ENCODE data around the gene PSMD10. TPM values are rescaled to one million over a fixed set of nuclear protein-coding genes. Genes with fewer than 3 reads are reported as not detected.

Gene PSMD10
- total and polyA plus RNA-seq, 2 of the 8 experiments (the other 6 are each of a cell fraction or from before 2014, with no cell fraction given) = 49.9 to 79.9 TPM

- TF ChIP-seq, protein P1, sequence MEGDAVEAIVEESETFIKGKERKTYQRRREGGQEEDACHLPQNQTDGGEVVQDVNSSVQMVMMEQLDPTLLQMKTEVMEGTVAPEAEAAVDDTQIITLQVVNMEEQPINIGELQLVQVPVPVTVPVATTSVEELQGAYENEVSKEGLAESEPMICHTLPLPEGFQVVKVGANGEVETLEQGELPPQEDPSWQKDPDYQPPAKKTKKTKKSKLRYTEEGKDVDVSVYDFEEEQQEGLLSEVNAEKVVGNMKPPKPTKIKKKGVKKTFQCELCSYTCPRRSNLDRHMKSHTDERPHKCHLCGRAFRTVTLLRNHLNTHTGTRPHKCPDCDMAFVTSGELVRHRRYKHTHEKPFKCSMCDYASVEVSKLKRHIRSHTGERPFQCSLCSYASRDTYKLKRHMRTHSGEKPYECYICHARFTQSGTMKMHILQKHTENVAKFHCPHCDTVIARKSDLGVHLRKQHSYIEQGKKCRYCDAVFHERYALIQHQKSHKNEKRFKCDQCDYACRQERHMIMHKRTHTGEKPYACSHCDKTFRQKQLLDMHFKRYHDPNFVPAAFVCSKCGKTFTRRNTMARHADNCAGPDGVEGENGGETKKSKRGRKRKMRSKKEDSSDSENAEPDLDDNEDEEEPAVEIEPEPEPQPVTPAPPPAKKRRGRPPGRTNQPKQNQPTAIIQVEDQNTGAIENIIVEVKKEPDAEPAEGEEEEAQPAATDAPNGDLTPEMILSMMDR (IDR thresholded peaks at IDR 0.05; ENCODE audit: control extremely low read depth in 1 of 3, insufficient read depth in 1 of 3, low read depth in 1 of 3, low read length in 3 of 3) = peak; percentile 20 to 49 (median 34); a peak in 3 of 4 replicates
- TF ChIP-seq RAD21 (IDR thresholded peaks at IDR 0.05 in 1 of 2, conservative IDR thresholded peaks at IDR 0.05 in 1 of 2; ENCODE audit: low read depth in 2 of 2, low read length in 2 of 2) = peak; percentile 53 to 66
- no peak for TF ChIP-seq SP4 (IDR thresholded peaks at IDR 0.05; ENCODE audit: low read length)
- H3K4me1 ChIP-seq (replicated peaks in 1 of 4; ENCODE audit: control insufficient read depth in 3 of 4, insufficient read depth in 4 of 4, low read length in 3 of 4) = no peaks in the 10 kb centered on the region
- no peak overlapping the region for H4K5ac ChIP-seq (ENCODE audit: insufficient read length, low read depth, low read length)
- no peak overlapping the region for H2BK15ac ChIP-seq (ENCODE audit: low read length)
- DNase-seq (ENCODE audit: low read depth in 1 of 2, low spot score in 2 of 2) = no peak
- no peak overlapping the region for H2AFZ ChIP-seq (ENCODE audit: low read length)
- no peak overlapping the region for H4K8ac ChIP-seq (ENCODE audit: extremely low read depth, insufficient read depth, low read length)
- CTCF ChIA-PET (ENCODE audit: partially characterized antibody) = interaction anchor here (0.5 to 2.1 kb wide), 15 partner anchors 9 to 400 kb away, joined by 3 to 10 read pairs (median 4); no protein-coding TSS in a partner anchor
- H2BK120ac ChIP-seq (replicated peaks; ENCODE audit: low read depth, low read length) = no peak overlapping the region
- H3K36me3 ChIP-seq (ENCODE audit: control insufficient read depth in 2 of 4, insufficient read depth in 4 of 4, low read length in 3 of 4) = no peaks in the 10 kb centered on the region
- H3K27me3 ChIP-seq (replicated peaks in 1 of 4; ENCODE audit: control insufficient read depth in 3 of 4, extremely low read depth in 1 of 4, insufficient read depth in 3 of 4, low read length in 3 of 4) = no peaks in the 10 kb centered on the region
- no peak overlapping the region for H4K91ac ChIP-seq (replicated peaks; ENCODE audit: insufficient read length, low read length)
- H4K20me1 ChIP-seq (replicated peaks in 1 of 2; ENCODE audit: control insufficient read depth in 1 of 2, insufficient read depth in 2 of 2, low read length in 2 of 2) = no peaks in the 10 kb centered on the region
- no peak overlapping the region for H2BK12ac ChIP-seq (ENCODE audit: low read depth, low read length)
- H2AK5ac ChIP-seq (ENCODE audit: low read depth, low read length) = no peak overlapping the region
- no peak overlapping the region for H3K56ac ChIP-seq (replicated peaks; ENCODE audit: insufficient read length, low read depth, low read length)
- H3K23me2 ChIP-seq (ENCODE audit: low read depth, low read length) = no peaks in the 10 kb centered on the region
- no peak overlapping the region for H3K18ac ChIP-seq (ENCODE audit: extremely low read depth, low read length)
- peak; percentile 24 for FAIRE-seq
- H2BK20ac ChIP-seq (ENCODE audit: low read length) = no peak overlapping the region
- H3K14ac ChIP-seq (ENCODE audit: insufficient read length) = no peak overlapping the region
- no peaks in the 10 kb centered on the region for H3K9me3 ChIP-seq (ENCODE audit: insufficient read depth in 2 of 2, low read depth in 1 of 2, low read length in 1 of 2)
- H3K9ac ChIP-seq (replicated peaks in 1 of 4; ENCODE audit: extremely low read depth in 1 of 4, low read depth in 3 of 4, low read length in 3 of 4) = no peak overlapping the region
- no peak overlapping the region for H2BK5ac ChIP-seq (ENCODE audit: low read depth, low read length)
- no peak overlapping the region for H3K4me3 ChIP-seq (ENCODE audit: extremely low read depth in 1 of 4, insufficient read depth in 2 of 4, low read depth in 3 of 4, low read length in 4 of 4)
- POLR2A ChIA-PET (ENCODE audit: partially characterized antibody) = interaction anchor here (0.8 to 1.1 kb wide), 2 partner anchors 13 to 18 kb away, joined by 3 read pairs; no protein-coding TSS in a partner anchor
- no peaks in the 10 kb centered on the region for H3K79me1 ChIP-seq (ENCODE audit: low read depth, low read length)
- WGBS, 2 experiments (ENCODE audit: extremely low coverage in 1 of 2, insufficient coverage in 1 of 2, insufficient read length in 1 of 2, insufficient replicate concordance in 2 of 2, low coverage in 1 of 2, low lambda C conversion rate in 2 of 2, missing lambda C conversion rate in 1 of 2) = 72% methylated on average over 7 of the region's 7 CpGs; no CpG with 5 or more reads in 1 of the 2 experiments
- H3K79me2 ChIP-seq (ENCODE audit: control insufficient read depth in 1 of 2, insufficient read depth in 2 of 2, low read length in 2 of 2) = no peaks in the 10 kb centered on the region
- H3K27ac ChIP-seq (ENCODE audit: low read depth, low read length) = no peak overlapping the region
- no peak overlapping the region for H3K4ac ChIP-seq (replicated peaks; ENCODE audit: insufficient read length, low read depth, low read length)
- no peak overlapping the region for H3K23ac ChIP-seq (ENCODE audit: insufficient read length)
- H3K4me2 ChIP-seq (ENCODE audit: insufficient read depth in 1 of 2, low read depth in 2 of 2, low read length in 2 of 2) = no peak overlapping the region
Measured at GRCh38 chrX:108138814-108139702, 47.7 kb upstream of the PSMD10 start.
